ENCODE results near the gene PXDC1.

DNA sequence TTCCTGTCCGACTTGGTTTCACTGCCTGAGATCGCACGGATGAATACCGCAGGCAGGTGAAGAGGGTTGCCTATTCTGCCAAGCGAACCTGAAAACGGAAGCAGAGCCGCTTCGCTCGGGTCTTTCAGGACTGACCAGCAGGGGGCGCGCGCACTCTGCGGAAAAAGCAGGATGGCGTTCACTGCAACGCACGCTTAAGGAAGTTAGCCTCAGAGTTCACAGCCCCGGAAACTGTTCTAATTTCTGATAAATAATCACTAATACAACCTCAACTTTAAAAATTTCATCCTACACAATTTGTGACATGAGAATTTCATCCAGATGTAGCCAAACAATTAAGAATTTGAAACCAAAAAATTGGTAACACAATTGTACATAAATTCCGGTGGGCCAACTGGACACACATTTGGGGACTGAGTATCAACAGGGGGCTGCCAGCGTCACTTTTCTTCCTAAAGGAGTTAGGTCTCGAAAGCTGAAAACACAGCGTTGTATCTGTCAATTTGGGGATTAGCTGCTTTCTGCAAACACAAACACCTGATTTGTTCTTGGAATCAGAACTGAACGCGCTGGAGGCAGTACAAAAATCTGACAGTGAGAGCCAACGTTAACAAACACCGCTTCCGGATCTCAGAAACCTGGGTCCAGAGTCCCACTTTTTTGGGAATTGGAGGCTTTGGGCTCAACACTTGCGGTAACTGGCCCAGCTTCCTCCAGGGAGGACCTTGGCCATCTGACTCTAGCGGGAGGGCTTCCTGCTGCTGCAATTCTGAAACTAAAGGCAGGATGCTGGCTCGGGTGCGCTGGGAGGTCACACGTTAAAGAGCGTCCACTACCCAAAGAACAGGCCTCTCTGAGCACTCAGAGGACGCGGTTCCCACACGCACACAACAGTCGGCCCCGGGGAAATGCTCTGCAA is 8.8 kb downstream of the PXDC1 start:
- TF ChIP-seq, protein P1, sequence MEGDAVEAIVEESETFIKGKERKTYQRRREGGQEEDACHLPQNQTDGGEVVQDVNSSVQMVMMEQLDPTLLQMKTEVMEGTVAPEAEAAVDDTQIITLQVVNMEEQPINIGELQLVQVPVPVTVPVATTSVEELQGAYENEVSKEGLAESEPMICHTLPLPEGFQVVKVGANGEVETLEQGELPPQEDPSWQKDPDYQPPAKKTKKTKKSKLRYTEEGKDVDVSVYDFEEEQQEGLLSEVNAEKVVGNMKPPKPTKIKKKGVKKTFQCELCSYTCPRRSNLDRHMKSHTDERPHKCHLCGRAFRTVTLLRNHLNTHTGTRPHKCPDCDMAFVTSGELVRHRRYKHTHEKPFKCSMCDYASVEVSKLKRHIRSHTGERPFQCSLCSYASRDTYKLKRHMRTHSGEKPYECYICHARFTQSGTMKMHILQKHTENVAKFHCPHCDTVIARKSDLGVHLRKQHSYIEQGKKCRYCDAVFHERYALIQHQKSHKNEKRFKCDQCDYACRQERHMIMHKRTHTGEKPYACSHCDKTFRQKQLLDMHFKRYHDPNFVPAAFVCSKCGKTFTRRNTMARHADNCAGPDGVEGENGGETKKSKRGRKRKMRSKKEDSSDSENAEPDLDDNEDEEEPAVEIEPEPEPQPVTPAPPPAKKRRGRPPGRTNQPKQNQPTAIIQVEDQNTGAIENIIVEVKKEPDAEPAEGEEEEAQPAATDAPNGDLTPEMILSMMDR (IDR thresholded peaks at IDR 0.05): peak; percentile 96 to 98 (median 96)
- TF ChIP-seq POLR2A (IDR thresholded peaks at IDR 0.05): peak; percentile 89

Data from right lobe of liver (tissue), 4 donors.